ENCODE data around the gene PTPRT. TPM values are rescaled to one million over a fixed set of nuclear protein-coding genes. Genes with fewer than 3 reads are reported as not detected.

Gene PTPRT
- total and polyA plus RNA-seq, 2 of the 13 experiments (the other 11 are each of a cell fraction or from before 2014, with no cell fraction given) = under 0.01 to 0.09 TPM

GRCh38 chr20:43235998-43236397 is 46.3 kb upstream of the PTPRT start:
- Histone ChIP-seq H3K9me3 (ENCODE audit: low read length) (no peaks in the 10 kb centered on the region), H3K4me3 (replicated peaks in 1 of 3; ENCODE audit: insufficient read depth in 1 of 3, low read depth in 2 of 3, low read length in 3 of 3) (no peak overlapping the region), H3K27ac (ENCODE audit: extremely low read length, insufficient read depth, low read length) (no peak overlapping the region), H3K4me2 (ENCODE audit: low read depth, low read length) (no peak overlapping the region), H4K20me1 (ENCODE audit: insufficient read depth, low read length) (no peaks in the 10 kb centered on the region), H3K79me2 (ENCODE audit: insufficient read depth, low read length) (no peaks in the 10 kb centered on the region), H3K27me3 (ENCODE audit: control insufficient read depth in 1 of 2, insufficient read depth in 2 of 2, low read length in 2 of 2) (0 out of 5 replicates have a peak, but pooled peaks cover 0 to 7% of the 10 kb centered on the region in 2 experiments), H3K9ac (ENCODE audit: insufficient read depth, low read depth, low read length) (no peak overlapping the region), H3K4me1 (ENCODE audit: insufficient read depth, low read length) (no peaks in the 10 kb centered on the region), H3K36me3 (replicated peaks in 1 of 2; ENCODE audit: control insufficient read depth in 1 of 2, insufficient read depth in 2 of 2, low read length in 2 of 2) (no peaks in the 10 kb centered on the region), H2AFZ (ENCODE audit: low read length) (no peak overlapping the region)
- TF ChIP-seq MAFF (IDR thresholded peaks at IDR 0.05; ENCODE audit: low read depth, low read length) (peak; percentile 93), ATF5 (CRISPR knock-in tag; IDR thresholded peaks at IDR 0.05; ENCODE audit: low read depth) (no peak), SP5 (CRISPR knock-in tag; IDR thresholded peaks at IDR 0.05; ENCODE audit: borderline replicate concordance, low read depth) (no peak), MAFK (conservative IDR thresholded peaks at IDR 0.05 in 1 of 2, IDR thresholded peaks at IDR 0.05 in 1 of 2; ENCODE audit: low read length in 2 of 2) (peak; percentile 93 to 98), PHF5A (CRISPR knock-in tag; IDR thresholded peaks at IDR 0.05; ENCODE audit: low read depth, unreplicated experiment) (no peak)
- BruUV-seq (replicated peaks) = no TSS peak
- no peak for ATAC-seq
- 3% methylated on average over 2 of the region's 2 CpGs for WGBS (ENCODE audit: low lambda C conversion rate)
- in situ Hi-C loops (cut with HindIII; ENCODE audit: extremely low pct_ligation_motif_present, low pct_unique_long_range_greater_than_20kb) = no loop called here
- intact Hi-C loops (cut with micrococcal nuclease; ENCODE audit: unreplicated experiment) = no loop called here
- ChIA-PET CTCF (ENCODE audit: low intra/inter-chr PET ratio, low total read pairs) (no interaction called here), POLR2A (no interaction called here)
- no peak for FAIRE-seq
- DNase-seq (ENCODE audit: low spot score) = no peak

GRCh38 chr20:43231829-43232228 is 42.1 kb upstream of the PTPRT start:
- no TSS peak for BruUV-seq (replicated peaks)
- CTCF ChIA-PET (ENCODE audit: low intra/inter-chr PET ratio, low total read pairs) = no interaction called here

More at GRCh38 chr20:43231829-43232228, 42.1 kb upstream of the PTPRT start:
- Histone ChIP-seq H3K4me3 (replicated peaks in 1 of 3; ENCODE audit: insufficient read depth in 1 of 3, low read depth in 2 of 3, low read length in 3 of 3) (no peak overlapping the region), H3K4me2 (ENCODE audit: low read depth, low read length) (no peak overlapping the region), H3K27ac (ENCODE audit: extremely low read length, insufficient read depth, low read length) (no peak overlapping the region), H3K9ac (ENCODE audit: insufficient read depth, low read depth, low read length) (no peak overlapping the region), H4K20me1 (ENCODE audit: insufficient read depth, low read length) (no peaks in the 10 kb centered on the region), H3K9me3 (ENCODE audit: low read length) (no peaks in the 10 kb centered on the region), H3K27me3 (ENCODE audit: control insufficient read depth in 1 of 2, insufficient read depth in 2 of 2, low read length in 2 of 2) (peaks cover 0 to 8% of the 10 kb centered on the region in 2 experiments; a peak in 1 of 5 replicates), H3K36me3 (replicated peaks in 1 of 2; ENCODE audit: control insufficient read depth in 1 of 2, insufficient read depth in 2 of 2, low read length in 2 of 2) (no peaks in the 10 kb centered on the region), H2AFZ (ENCODE audit: low read length) (no peak overlapping the region), H3K4me1 (ENCODE audit: insufficient read depth, low read length) (no peaks in the 10 kb centered on the region), H3K79me2 (ENCODE audit: insufficient read depth, low read length) (no peaks in the 10 kb centered on the region)
- WGBS (ENCODE audit: low lambda C conversion rate) = 0% methylated on average over 1 of the region's 1 CpG
- FAIRE-seq (no peak), ATAC-seq (no peak), DNase-seq (ENCODE audit: low spot score) (no peak)
- in situ Hi-C loops (cut with HindIII; ENCODE audit: extremely low pct_ligation_motif_present, low pct_unique_long_range_greater_than_20kb) = no loop called here
- POLR2A ChIA-PET = no interaction called here
- TF ChIP-seq CBX1 (IDR thresholded peaks at IDR 0.05; ENCODE audit: low read depth) (no peak), ZNF350 (CRISPR knock-in tag; IDR thresholded peaks at IDR 0.05; ENCODE audit: borderline replicate concordance, low read depth) (no peak), MAFF (IDR thresholded peaks at IDR 0.05; ENCODE audit: low read depth, low read length) (peak; percentile 46; the same call in 1 of the 2 replicates), MAFK (conservative IDR thresholded peaks at IDR 0.05 in 1 of 2, IDR thresholded peaks at IDR 0.05 in 1 of 2; ENCODE audit: low read length in 2 of 2) (peak; percentile 61 to 67)
- intact Hi-C loops (cut with micrococcal nuclease; ENCODE audit: unreplicated experiment) = no loop called here
